ENCODE results near the gene GNAI2. TPM values are rescaled to one million over a fixed set of nuclear protein-coding genes. Genes with fewer than 3 reads are reported as not detected.
A peak's percentile ranks its signal among the peaks of the same experiment; 100 is the strongest.

Gene GNAI2
- 100 to 1,000 TPM; 157 to 305 (median 241) TPM for total RNA-seq

GRCh38 chr3:50235716-50236483 lies at the start of gene GNAI2:
GNAI2 (plus strand) TSS chr3:50236204; CDS start chr3:50236336, 132 bp downstream.
- DNase-seq (ENCODE audit: low spot score) (peak; percentile 88), ATAC-seq (ENCODE audit: low FRiP score) (peak; percentile 98)
- TF ChIP-seq CTCF (IDR thresholded peaks at IDR 0.05) = no peak

- no peak for TF ChIP-seq CTCF (IDR thresholded peaks at IDR 0.05)
- DNase-seq (ENCODE audit: low spot score) (no peak), ATAC-seq (ENCODE audit: low FRiP score) (no peak)
Observed at GRCh38 chr3:50187750-50188149, 48.3 kb upstream of the GNAI2 start.

DNA sequence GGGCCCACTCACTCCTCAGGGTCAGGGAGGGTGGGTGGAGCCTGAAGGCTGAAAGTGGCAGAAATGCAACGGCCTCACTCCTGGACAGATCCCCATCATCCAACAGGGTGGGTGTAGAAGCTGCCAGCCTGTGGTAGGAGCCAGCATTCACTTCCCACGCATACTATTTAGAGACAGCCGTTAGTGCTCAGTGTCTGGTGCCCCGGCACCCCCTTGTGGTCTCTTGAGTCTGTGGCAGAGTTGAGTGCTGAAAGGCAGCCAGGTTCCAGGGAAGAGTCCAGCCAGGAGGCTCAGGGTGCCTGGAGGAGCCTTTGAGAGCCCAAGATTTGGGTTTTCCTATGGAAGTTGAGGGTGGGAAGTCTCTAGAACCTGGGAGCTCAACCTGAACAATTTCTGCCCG lies 46.7 kb upstream of the GNAI2 start:
- DNase-seq (ENCODE audit: low spot score) (peak; percentile 58), ATAC-seq (ENCODE audit: low FRiP score) (peak; percentile 84)
- TF ChIP-seq CTCF (IDR thresholded peaks at IDR 0.05) = peak in 2 of 3 donors; percentile 43 to 53

- ATAC-seq (ENCODE audit: low FRiP score) (no peak), DNase-seq (ENCODE audit: low spot score) (no peak)
- no peak for TF ChIP-seq CTCF (IDR thresholded peaks at IDR 0.05)
Observed at GRCh38 chr3:50189989-50190388, 46.0 kb upstream of the GNAI2 start.

DNA sequence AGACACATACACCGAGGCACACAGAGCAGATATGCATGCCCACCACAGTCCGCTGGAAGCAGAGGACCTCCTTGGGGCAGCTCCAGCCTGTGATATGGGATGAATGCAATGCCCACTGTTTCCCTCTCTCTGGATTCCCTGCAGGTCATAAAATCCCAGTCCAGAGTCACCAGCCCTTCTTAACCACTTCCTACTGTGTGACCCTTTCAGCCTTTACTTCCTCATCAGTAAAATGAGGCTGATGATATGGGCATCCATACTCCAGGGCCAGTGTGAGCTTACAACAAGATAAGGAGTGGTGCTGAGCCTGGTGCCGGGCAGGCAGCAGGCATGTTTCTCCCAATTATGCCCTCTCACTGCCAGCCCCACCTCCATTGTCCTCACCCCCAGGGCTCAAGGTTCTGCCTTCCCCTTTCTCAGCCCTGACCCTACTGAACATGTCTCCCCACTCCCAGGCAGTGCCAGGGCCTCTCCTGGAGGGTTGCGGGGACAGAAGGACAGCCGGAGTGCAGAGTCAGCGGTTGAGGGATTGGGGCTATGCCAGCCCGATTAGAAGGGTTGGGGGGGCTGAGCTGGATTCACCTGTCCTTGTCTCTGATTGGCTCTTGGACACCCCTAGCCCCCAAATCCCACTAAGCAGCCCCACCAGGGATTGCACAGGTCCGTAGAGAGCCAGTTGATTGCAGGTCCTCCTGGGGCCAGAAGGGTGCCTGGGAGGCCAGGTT lies 44.9 kb upstream of the GNAI2 start, which contains the start of gene GNAT1:
GNAT1 (plus strand) TSS at position 675 of the 725 bp plus-strand sequence. CDS start 116 bp downstream, outside the sequence.
- DNase-seq (ENCODE audit: low spot score) = no peak
- no peak for ATAC-seq (ENCODE audit: low FRiP score)
- no peak for TF ChIP-seq CTCF (IDR thresholded peaks at IDR 0.05)

DNA sequence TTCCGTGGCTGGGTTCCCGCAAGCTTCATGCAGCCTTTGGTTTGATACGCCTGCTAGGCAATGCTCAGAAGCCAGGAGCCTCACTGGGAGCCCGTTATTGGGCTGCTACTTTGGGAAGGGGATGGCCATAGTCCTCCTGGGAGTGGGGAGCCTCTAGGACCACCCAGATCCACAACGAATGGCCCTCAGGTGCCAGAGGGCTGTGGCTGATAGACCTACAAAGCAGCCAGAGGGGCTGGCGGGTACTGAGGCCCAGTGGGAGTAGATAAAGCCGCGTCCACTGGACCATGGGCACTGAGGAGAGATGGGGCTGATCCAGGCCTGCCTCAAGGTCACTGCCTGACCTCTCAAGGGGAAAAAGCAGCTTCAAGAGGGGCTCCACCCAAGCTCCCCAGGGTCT lies 43.9 kb upstream of the GNAI2 start:
- ATAC-seq (ENCODE audit: low FRiP score) (no peak), DNase-seq (ENCODE audit: low spot score) (no peak)
- no peak for TF ChIP-seq CTCF (IDR thresholded peaks at IDR 0.05)
